ENCODE data around the gene OXLD1.

OXLD1 gene

DNA sequence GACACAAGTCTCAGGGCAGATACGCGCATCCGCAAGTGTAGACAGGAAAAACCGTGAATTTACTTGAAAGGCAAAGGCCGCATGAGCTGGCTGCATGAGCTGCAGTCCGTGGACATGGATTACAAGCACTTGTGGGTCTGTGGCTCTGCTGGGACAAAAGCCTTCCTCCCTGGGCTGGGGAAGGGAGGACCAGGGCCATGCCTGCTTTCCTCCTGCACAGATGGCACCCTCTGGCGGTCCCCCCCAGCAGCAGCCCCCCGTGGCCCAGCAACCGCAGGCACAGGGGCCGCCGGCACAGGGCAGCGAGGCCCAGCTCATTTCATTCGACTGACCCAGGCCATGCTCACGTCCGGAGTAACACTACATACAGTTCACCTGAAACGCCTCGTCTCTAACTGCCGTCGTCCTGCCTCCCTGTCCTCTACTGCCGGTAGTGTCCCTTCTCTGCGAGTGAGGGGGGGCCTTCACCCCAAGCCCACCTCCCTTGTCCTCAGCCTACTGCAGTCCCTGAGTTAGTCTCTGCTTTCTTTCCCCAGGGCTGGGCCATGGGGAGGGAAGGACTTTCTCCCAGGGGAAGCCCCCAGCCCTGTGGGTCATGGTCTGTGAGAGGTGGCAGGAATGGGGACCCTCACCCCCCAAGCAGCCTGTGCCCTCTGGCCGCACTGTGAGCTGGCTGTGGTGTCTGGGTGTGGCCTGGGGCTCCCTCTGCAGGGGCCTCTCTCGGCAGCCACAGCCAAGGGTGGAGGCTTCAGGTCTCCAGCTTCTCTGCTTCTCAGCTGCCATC, 35.1 kb upstream of the OXLD1 start:
- no peak for DNase-seq

DNA sequence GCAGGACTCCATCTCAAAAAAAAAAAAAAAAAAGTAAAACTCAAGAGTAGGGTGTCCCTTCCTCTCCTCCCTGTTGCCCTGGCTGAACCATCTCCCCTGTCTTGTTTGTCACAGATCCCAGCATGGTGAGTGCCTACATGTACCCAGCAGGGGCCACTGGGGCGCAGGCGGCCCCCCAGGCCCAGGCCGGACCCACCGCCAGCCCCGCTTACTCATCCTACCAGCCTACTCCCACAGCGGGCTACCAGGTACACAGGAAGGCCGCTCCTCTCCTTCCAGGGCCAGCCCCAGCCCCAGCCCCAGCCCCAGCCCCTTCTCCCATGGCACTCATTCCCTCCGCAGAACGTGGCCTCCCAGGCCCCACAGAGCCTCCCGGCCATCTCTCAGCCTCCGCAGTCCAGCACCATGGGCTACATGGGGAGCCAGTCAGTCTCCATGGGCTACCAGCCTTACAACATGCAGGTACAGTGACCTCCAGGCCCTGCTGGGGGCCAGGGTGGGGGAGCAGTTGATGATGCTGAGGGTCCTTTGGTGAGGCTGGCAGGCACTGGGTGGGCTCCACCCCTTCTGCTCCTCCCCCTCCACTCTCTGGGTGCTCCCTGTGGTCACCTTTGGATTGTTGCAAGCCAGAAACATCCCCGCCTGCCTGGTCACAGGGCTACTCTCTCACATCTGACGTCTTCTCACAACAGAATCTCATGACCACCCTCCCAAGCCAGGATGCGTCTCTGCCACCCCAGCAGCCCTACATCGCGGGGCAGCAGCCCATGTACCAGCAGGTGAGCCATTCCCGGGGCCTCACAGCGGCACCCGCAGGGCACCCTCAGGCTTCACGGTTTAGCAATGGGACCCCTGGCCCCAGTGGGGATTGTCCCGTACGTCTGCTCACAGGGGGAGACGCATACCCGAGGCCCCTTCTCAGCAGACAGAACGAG, 34.2 kb upstream of the OXLD1 start:
- DNase-seq, result no peak

DNA sequence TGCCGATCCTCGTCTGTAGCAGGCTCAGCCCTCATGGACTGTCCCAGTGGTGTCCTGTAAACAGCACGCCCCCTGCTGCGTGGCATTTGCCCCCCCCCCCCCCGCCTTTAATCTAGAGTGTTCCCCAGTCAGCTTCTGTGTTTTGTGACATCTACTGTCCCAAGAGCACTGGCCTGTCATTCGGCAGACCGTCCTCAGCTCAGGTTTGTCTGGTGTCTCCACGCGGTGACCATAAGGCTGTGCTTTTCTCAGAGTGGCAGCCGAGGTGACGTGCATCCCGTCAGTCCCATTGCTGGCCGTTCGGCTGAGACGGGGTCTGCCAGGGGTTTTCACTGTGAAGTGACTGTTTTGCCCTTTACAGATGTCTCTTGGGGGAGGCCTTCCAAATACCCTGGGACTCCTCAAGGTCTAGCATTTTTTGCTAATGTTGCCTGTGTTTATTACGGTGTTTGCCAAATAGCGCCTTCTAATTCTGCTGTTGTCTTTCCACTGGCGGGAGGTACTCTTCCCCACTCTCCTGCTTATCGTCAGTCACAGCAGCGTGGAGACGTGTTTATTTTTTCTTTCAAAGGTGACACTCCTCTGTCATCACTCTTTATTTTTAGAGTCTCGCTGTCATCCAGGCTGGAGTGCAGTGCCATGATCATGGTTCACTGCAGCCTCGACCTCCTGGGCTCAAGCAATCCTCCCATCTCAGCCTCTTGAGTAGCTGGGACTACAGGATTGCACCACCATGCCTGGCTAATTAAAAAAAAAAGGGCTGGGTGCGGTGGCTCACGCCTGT, 31.0 kb upstream of the OXLD1 start:
- DNase-seq, result no peak

DNA sequence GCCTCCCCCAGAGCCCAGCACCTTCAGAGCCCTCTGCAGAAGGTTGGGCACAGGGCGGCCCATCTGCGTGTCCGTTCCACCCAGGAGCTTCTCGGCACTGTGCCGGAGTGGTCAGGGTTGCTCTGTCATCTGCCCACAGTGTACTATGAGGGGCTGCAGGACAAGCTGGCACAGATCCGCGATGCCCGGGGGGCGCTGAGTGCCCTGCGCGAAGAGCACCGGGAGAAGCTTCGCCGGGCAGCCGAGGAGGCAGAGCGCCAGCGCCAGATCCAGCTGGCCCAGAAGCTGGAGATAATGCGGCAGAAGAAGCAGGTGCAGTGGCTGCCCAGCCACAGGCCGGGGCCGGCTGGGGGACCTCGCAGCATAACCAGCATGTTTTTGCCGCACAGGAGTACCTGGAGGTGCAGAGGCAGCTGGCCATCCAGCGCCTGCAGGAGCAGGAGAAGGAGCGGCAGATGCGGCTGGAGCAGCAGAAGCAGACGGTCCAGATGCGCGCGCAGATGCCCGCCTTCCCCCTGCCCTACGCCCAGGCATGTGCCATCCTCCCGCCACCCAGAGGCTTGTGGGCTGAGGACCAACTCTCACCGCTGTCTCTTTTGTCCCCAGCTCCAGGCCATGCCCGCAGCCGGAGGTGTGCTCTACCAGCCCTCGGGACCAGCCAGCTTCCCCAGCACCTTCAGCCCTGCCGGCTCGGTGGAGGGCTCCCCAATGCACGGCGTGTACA, 30.0 kb upstream of the OXLD1 start:
- DNase-seq, result no peak

- no peak for DNase-seq
Measured at GRCh38 chr17:81695801-81696200, 29.4 kb upstream of the OXLD1 start.

GRCh38 chr17:81695211-81695610, 28.8 kb upstream of the OXLD1 start:
- DNase-seq, result no peak

DNA sequence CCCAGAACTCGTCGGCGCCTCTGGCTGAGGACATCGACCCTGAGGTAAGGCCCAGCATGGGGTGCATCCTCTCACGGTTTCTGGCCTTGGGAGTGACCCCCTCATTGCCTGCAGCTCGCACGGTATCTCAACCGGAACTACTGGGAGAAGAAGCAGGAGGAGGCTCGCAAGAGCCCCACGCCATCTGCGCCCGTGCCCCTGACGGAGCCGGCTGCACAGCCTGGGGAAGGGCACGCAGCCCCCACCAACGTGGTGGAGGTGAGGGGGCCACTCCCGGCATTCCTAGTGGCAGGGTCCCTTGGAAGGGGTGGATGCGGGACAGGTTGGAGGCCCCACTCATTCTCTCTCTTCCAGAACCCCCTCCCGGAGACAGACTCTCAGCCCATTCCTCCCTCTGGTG, 28.4 kb upstream of the OXLD1 start:
- DNase-seq, result no peak

- DNase-seq, result no peak
Measured at GRCh38 chr17:81693509-81694210, 27.3 kb upstream of the OXLD1 start.

DNA sequence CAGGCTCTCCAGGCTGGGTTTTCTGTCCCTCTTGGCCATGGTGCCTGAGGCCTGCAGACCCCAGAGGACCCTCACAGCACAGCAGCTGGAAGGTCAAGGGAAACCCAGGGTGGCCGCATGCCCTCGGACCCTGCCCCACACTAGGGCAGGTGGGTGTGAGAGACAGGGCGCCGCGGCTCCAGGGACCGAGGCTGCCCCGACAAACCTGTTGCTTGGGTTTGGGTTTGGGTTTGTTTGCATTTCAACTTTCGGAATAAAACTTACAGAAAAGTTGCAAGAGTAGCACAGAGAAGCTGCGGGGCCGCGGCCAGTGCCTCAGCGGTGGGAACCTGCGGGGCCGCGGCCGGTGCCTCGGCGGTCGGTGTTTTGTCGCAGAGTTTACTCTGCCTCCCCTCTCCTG, 25.2 kb upstream of the OXLD1 start:
- DNase-seq, result no peak

GRCh38 chr17:81691196-81691595, 24.8 kb upstream of the OXLD1 start:
- DNase-seq, result no peak

DNA sequence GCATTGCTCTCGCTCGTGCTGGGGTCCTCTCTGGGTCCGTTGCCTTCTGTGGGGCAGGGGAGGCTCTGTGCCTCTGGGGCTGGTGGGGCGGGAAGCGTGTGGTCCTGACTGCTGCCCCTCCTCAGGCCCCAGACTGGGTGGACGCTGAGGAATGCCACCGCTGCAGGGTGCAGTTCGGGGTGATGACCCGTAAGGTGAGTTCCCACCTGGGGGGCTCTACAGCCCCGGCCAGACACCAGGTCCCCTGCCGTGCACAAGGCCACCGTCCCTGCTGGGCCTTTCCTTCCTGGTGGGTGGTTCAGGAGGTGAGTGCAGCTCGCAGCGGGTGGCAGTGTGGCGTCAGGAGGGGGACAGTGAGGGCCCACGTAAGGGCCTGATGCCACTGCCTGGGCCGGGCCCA, 24.1 kb upstream of the OXLD1 start:
- no peak for DNase-seq

DNA sequence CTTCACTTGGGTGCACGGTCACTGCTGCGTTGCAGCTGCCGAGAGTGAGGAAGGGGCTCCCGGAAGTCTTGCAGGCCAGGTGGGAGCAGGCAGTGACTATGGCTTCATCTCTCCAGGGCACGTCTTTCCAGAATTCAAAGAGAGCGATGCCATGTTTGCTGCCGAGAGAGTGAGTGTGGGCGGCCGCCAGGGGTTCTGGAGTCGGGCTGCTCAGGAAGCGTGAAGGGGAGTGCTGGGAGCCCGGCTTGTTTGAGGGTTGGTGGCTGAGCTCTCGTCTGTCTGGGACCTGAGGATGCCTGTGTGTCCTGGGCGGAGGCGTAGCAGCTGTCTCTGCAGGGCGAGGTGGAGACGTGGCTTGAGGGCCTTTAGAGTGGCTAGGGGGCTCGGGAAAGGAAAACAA, 23.7 kb upstream of the OXLD1 start:
- no peak for DNase-seq

- DNase-seq, result no peak
Measured at GRCh38 chr17:81688616-81689015, 22.2 kb upstream of the OXLD1 start.

DNA sequence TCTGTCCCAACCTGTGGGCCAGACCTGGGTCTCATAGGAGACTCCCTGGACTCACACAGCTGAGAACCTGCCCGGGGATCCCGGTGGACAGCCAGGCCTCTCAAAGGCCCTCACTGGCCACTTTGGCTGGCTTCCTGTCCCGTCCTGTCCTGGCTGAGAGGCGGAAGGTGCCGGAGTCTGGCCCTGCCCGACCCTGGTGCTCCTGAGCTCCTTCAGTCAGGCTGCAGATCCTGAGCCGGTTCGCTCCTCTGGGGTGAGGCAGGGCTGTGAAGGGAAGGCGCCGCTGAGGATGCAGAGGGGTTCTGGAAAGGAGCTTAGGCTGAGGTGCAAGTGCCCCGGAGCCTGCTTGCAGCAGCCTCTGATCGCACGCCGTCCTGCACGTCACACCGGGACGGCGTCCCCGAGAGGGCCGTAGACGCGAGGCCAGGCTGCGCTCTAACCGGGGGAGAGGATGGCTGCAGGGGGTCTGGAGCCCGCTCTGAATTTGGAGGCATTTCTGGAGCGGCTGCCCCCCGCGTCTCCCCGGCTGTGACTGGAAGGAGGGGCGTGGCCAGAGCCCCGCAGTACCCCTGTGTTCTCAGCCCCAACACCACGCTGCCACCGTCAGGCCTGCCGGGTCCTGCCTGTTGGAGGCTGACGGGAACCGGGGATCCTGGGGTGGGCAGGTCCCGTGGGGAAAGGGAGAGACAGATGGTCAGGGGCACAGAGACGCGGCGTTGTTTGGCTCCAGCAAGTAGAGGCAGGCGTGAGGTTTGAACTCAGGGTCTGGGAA, 21.6 kb upstream of the OXLD1 start:
- DNase-seq, result no peak

DNA sequence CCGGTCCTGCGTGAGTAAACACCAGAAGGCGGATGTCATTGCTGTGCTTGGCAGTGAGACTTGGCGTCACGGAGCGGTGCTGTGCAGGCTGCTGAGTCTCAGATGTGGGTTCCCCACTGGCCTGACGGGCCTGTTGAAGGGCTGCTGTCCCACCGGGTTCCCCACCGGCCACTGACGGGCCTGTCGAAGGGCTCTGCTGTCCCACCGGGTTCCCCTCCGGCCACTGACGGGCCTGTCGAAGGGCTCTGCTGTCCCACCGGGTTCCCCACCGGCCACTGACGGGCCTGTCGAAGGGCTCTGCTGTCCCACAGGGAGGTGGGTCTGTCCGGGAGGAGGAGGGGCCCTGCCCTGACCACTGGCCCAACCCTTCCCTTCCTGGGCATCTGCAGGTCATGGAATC, 20.2 kb upstream of the OXLD1 start:
- no peak for DNase-seq

- DNase-seq, result peak; percentile 71
Measured at GRCh38 chr17:81685108-81685507, 18.7 kb upstream of the OXLD1 start.

DNA sequence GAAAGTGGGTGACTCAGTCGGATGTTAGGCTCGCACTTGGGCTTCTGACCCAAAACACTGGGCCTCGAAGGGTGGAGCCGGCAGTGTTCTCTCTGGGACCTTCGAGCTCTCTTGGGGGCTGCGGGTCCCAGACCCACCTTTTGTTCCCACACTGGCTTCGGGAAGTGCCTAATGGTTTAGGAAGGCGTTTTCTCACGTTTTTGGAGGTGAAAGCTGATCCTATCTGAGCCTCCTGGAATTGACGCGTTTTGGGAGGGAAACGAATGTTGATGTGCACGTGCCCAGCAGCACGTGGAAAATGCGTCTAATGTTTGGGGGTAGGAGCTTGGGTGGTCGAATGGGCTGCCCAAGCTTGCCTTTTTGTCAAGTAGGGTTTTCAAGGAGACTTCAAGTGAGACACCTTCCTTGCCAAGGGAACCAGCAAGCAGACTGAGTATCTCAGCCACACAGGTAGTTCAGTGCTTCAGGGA, 18.1 kb upstream of the OXLD1 start:
- no peak for DNase-seq

- peak; percentile 97 for DNase-seq
Measured at GRCh38 chr17:81683584-81684441, 17.4 kb upstream of the OXLD1 start, which contains the start of the genes ARL16 and HGS. Gene ARL16, minus strand, starts transcription at chr17:81683797. Its CDS starts 44 bp downstream, at chr17:81683753. Gene HGS, plus strand, starts transcription at chr17:81684011. Its CDS starts 56 bp downstream, at chr17:81684067.

DNA sequence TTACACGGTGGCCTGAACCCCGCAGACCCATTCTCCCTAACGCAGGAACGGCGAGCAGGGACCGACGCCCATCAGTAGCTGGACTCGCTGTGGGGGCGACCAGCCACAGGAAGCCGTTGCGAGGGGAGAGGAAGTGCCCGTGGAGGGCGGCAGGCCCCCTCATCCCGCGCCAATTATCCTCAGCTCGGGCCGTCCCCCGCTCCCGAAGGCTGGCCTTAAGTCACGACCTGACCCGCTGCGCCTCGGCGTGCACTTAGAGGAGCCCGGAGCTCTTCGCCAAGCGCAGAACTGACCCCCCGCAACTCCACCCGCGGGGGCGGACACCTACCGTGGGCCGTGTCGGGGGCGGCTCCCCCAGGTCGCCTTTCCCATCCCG, 16.8 kb upstream of the OXLD1 start:
- DNase-seq, result no peak
